Parathyroid adenoma (tissue), 2 donors: ENCODE results near the gene LHX2.

ENCODE experiments used
- H2AFZ ChIP-seq: fragments of 300-600 bp; sonication (generic); one replicate; pipeline ENCODE4 v1.7.0; 2017; ENCODE audit warnings: antibody characterized with exemption, mild to moderate bottlenecking
- H3K27ac ChIP-seq: fragments of 300-600 bp; sonication (generic); one replicate; pipeline ENCODE4 v1.7.0; 2017
- H3K27me3 ChIP-seq: fragments of 300-600 bp; sonication (generic); one replicate; pipeline ENCODE4 v1.7.0; 2017; ENCODE audit warnings: low read length; ENCODE audit not compliant: control insufficient read depth, insufficient read depth
- H3K36me3 ChIP-seq: fragments of 300-600 bp; sonication (generic); one replicate; pipeline ENCODE4 v1.7.0; 2017; ENCODE audit warnings: low read length; ENCODE audit not compliant: control insufficient read depth, insufficient read depth
- H3K4me1 ChIP-seq: fragments of 300-600 bp; sonication (generic); one replicate; pipeline ENCODE4 v1.7.0; 2017; ENCODE audit warnings: control low read depth
- H3K4me2 ChIP-seq: fragments of 300-600 bp; sonication (generic); one replicate; pipeline ENCODE4 v1.7.0; 2017; ENCODE audit warnings: low read length
- H3K4me3 ChIP-seq: fragments of 300-600 bp; sonication (generic); one replicate; pipeline ENCODE4 v1.7.0; 2017; ENCODE audit warnings: low read depth, low read length
- H3K79me2 ChIP-seq: fragments of 300-600 bp; sonication (generic); one replicate; pipeline ENCODE4 v1.7.0; 2017; ENCODE audit warnings: control low read depth
- H3K9ac ChIP-seq: fragments of 300-600 bp; sonication (generic); one replicate; pipeline ENCODE4 v1.7.0; 2017; ENCODE audit warnings: mild to moderate bottlenecking
- H3K9me3 ChIP-seq: fragments of 300-600 bp; sonication (generic); one replicate; pipeline ENCODE4 v1.7.0; 2017; ENCODE audit warnings: low read length; ENCODE audit not compliant: control insufficient read depth
- TF ChIP-seq, protein P1 (sequence below): fragments of 300-600 bp; sonication (generic); IDR thresholded peaks from one replicate; pipeline ENCODE4 v1.7.0; 2017; ENCODE audit warnings: antibody characterized with exemption, mild to moderate bottlenecking
- donor health status: primary hyperparathyroidism.

Gene LHX2

DNA sequence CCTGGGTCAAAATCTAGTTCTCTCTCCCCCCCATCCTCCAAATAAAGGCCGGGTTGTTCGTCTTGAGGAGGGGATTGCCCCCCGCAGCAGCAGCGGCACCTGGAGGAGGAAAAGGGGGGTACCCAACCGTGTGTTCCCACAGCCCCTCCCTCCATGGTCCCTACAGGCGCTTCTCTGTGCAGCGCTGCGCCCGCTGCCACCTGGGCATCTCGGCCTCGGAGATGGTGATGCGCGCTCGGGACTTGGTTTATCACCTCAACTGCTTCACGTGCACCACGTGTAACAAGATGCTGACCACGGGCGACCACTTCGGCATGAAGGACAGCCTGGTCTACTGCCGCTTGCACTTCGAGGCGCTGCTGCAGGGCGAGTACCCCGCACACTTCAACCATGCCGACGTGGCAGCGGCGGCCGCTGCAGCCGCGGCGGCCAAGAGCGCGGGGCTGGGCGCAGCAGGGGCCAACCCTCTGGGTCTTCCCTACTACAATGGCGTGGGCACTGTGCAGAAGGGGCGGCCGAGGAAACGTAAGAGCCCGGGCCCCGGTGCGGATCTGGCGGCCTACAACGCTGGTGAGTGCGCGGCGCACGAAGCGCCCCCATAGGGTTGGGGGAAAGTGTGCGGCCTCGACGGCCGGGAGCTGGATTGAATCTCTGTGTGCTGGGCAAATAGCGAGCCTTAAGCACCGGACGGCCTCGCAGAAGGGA is 3.5 kb downstream of the LHX2 start:
- Histone ChIP-seq H3K79me2 (no peaks in the 10 kb centered on the region), H3K27ac (no peak overlapping the region), H3K36me3 (no peaks in the 10 kb centered on the region), H3K4me1 (no peaks in the 10 kb centered on the region), H3K9me3 (no peaks in the 10 kb centered on the region), H2AFZ (no peak overlapping the region), H3K4me3 (no peak overlapping the region), H3K4me2 (no peak overlapping the region), H3K9ac (no peak overlapping the region), H3K27me3 (peaks cover 37% of the 10 kb centered on the region)
- TF ChIP-seq, protein P1, sequence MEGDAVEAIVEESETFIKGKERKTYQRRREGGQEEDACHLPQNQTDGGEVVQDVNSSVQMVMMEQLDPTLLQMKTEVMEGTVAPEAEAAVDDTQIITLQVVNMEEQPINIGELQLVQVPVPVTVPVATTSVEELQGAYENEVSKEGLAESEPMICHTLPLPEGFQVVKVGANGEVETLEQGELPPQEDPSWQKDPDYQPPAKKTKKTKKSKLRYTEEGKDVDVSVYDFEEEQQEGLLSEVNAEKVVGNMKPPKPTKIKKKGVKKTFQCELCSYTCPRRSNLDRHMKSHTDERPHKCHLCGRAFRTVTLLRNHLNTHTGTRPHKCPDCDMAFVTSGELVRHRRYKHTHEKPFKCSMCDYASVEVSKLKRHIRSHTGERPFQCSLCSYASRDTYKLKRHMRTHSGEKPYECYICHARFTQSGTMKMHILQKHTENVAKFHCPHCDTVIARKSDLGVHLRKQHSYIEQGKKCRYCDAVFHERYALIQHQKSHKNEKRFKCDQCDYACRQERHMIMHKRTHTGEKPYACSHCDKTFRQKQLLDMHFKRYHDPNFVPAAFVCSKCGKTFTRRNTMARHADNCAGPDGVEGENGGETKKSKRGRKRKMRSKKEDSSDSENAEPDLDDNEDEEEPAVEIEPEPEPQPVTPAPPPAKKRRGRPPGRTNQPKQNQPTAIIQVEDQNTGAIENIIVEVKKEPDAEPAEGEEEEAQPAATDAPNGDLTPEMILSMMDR = no peak

DNA sequence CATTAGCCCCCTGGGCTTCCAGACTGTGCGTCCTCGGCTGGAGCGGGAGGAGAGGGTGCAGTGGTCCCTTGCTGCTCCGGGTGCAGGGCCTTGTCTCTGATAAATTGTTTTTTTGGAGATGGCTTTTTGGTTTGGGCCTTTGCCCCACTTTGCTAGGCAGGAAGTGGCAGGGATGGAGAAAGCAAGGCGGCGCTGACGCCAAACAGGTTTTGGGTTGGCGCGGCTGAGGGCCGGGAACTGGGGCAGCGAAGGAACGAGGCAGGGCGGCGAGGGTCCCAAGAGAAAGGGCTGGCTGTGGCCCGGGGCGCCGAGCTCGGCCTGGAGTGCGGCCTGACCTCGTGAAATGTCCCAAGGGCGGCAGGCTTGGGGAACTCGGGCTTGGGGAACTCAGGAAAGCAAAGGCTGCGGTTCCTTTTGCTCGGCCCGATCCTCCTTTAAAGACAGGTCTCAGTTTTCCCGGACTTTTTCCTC is 4.1 kb downstream of the LHX2 start:
- H3K79me2 ChIP-seq = no peaks in the 10 kb centered on the region
- no peaks in the 10 kb centered on the region for H3K36me3 ChIP-seq
- H3K4me2 ChIP-seq = no peak overlapping the region
- H2AFZ ChIP-seq = no peak overlapping the region
- H3K4me1 ChIP-seq = no peaks in the 10 kb centered on the region
- H3K27ac ChIP-seq = no peak overlapping the region
- peaks cover 39% of the 10 kb centered on the region for H3K27me3 ChIP-seq
- no peak overlapping the region for H3K4me3 ChIP-seq
- TF ChIP-seq, protein P1 = no peak
- H3K9me3 ChIP-seq = no peaks in the 10 kb centered on the region
- no peak overlapping the region for H3K9ac ChIP-seq

DNA sequence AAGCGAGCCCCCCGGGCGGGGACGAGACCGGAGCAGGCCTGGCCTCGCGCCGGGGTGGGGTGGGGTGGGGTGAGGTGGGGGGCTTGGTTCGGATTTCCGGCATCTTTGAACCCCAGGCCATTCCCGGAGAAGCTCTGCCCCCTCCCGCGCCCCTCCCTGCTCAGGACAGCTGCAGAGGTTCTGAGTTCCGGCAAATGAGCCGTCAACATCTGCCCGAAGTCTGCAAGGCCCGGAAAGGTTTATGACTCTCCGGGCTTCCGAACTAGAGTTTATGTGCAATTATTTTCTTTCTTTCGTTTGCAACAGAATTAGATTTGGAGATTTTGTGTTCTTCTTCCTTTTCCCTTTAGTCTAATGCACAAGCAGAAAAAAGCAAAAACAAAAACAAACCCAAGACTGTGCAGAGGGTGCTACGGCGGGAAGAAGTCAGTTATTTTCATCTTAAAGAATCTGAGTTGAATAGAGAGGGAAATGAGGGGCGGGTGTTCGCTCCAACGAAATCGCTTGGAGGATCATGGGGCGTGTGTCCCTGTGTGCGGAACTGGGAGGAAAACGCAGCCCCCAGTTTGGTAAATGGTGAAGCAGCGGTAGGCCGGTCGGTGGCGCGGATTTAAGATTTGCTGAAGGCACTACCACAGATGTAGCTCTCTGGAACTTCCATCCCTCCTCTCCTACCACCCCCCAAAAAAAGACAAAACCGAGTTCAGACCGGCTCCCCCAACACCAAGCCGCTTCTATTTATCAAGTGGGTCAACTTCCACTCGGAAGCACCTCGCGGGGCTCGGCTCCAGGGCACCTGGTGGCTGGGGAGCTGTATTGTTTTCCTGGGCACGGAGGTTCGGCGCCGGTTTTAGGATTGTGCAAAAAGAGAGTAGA is 4.8 kb downstream of the LHX2 start:
- Histone ChIP-seq H2AFZ (no peak overlapping the region), H3K4me3 (no peak overlapping the region), H3K9ac (no peak overlapping the region), H3K9me3 (no peaks in the 10 kb centered on the region), H3K36me3 (no peaks in the 10 kb centered on the region), H3K79me2 (no peaks in the 10 kb centered on the region), H3K27ac (no peak overlapping the region), H3K4me2 (no peak overlapping the region), H3K4me1 (no peaks in the 10 kb centered on the region), H3K27me3 (peaks cover 41% of the 10 kb centered on the region)
- TF ChIP-seq, protein P1 = no peak

DNA sequence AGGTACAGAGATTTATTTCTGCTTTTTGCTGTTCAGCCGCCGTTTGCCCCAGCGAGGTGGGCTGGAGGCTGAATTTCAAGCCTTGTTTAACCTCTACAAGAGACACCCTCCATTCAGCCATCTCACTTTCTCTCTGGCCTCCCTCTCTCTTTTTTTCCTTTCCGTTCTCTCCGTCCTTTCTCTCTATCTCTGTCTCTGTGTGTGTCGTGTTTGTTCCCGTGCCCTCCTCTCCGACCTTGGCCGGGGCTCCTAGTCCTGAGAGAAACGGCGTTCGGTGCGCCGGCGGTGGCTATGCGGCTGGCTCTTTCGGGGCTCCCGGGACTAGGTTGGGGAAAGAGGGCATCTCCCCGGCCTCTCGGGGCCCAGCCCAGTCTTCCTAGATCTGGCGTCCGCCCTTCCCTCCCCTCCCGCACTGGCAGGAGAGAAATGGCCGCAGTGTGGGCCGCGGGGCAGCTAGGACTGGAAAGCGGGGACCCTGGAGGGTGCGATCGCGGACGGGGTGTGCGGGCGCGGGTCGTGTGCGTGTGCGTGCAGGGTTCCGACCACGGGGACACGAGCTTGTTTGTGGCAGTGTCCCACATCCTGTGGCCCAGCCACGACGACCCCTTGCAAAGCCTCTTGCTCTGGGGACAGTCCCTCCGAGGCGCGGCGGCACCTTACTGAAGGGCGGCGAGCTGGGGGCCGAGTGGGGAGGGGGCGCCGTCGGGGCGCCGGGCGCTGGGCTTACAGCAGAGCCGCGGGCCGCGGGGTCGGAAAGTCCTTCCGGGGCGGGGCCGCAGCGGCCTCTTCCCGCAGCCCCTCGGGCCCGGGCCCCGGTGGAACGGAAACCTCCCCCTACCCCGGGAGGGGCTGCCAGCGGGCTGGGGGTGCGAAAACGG is 5.7 kb downstream of the LHX2 start:
- no peak overlapping the region for H3K4me3 ChIP-seq
- no peak overlapping the region for H3K27ac ChIP-seq
- no peak overlapping the region for H2AFZ ChIP-seq
- H3K27me3 ChIP-seq = peaks cover 46% of the 10 kb centered on the region
- H3K36me3 ChIP-seq = no peaks in the 10 kb centered on the region
- no peaks in the 10 kb centered on the region for H3K79me2 ChIP-seq
- no peaks in the 10 kb centered on the region for H3K9me3 ChIP-seq
- H3K9ac ChIP-seq = no peak overlapping the region
- peak overlapping the region; percentile 24 for H3K4me2 ChIP-seq
- TF ChIP-seq, protein P1 = no peak
- H3K4me1 ChIP-seq = no peaks in the 10 kb centered on the region
